HepG2 (cell line): ENCODE measurements around the gene ABCB9.

Experiments
- EP300 ChIP-seq, 3 experiments: sonication (generic) in 1 of 3; formaldehyde crosslinking in 1 of 3; IDR thresholded peaks; 2 replicates each; pipeline versions ENCODE4 v1.5.1 to v1.6.1; 2011 to 2020; ENCODE audit warnings: low read depth in 2 of 3, low read length in 2 of 3, borderline replicate concordance in 1 of 3, improper control_type of control experiment in 1 of 3, mild to moderate bottlenecking in 1 of 3, missing genetic modification reagents in 1 of 3, moderate library complexity in 1 of 3
- POLR2A ChIP-seq, 2 experiments: IDR thresholded peaks; 2 replicates each; pipeline ENCODE4 v1.6.1; 2011; ENCODE audit warnings: low read depth in 2 of 2, low read length in 2 of 2, mild to moderate bottlenecking in 1 of 2, moderate library complexity in 1 of 2; ENCODE audit not compliant: insufficient read depth in 1 of 2
- POLR2AphosphoS5 ChIP-seq: IDR thresholded peaks from 2 replicates; pipeline ENCODE4 v1.6.1; 2012; ENCODE audit warnings: low read depth, low read length
- RAD21 ChIP-seq: fragments of 450-650 bp; formaldehyde crosslinking; IDR thresholded peaks from 2 replicates; pipeline ENCODE4 v1.5.0; 2020; ENCODE audit warnings: mild to moderate bottlenecking
- TCF12 ChIP-seq, 2 experiments: fragments of 450-650 bp in 1 of 2; sonication (generic) in 1 of 2; formaldehyde crosslinking in 1 of 2; IDR thresholded peaks; 2 replicates each; pipeline versions ENCODE4 v1.6.1 to v1.8.0; 2017 to 2022; ENCODE audit warnings: antibody characterized with exemption in 1 of 2, mild to moderate bottlenecking in 1 of 2, missing genetic modification reagents in 1 of 2, moderate library complexity in 1 of 2
- TRIM24 ChIP-seq: sonication (generic); formaldehyde crosslinking; IDR thresholded peaks from 2 replicates; pipeline ENCODE4 v1.8.0; 2022; ENCODE audit warnings: mild to moderate bottlenecking, missing genetic modification reagents
- ZNF282 ChIP-seq: fragments of 450-650 bp; IDR thresholded peaks from 2 replicates; pipeline ENCODE4 v1.6.1; 2018; ENCODE audit not compliant: partially characterized antibody
- TF ChIP-seq, protein P1 (sequence below): sonication (generic); formaldehyde crosslinking; IDR thresholded peaks from 2 replicates; pipeline ENCODE4 v1.4.0; 2020; ENCODE audit warnings: mild to moderate bottlenecking, missing genetic modification reagents

GRCh38 chr12:122996621-122997342 lies 30.5 kb upstream of the ABCB9 start:
- TF ChIP-seq POLR2AphosphoS5 (no peak), ZNF282 (no peak), TRIM24 (CRISPR knock-in tag) (no peak), RAD21 (CRISPR knock-in tag) (no peak), POLR2A (IDR thresholded peaks at IDR 0.05; ENCODE audit: insufficient read depth in 1 of 2, low read depth in 2 of 2, low read length in 2 of 2) (no peak), TCF12 (IDR thresholded peaks at IDR 0.05) (no peak), TCF12 (CRISPR knock-in tag; IDR thresholded peaks at IDR 0.05) (no peak), EP300 (IDR thresholded peaks at IDR 0.05; ENCODE audit: low read depth in 2 of 2, low read length in 2 of 2) (no peak), EP300 (CRISPR knock-in tag; IDR thresholded peaks at IDR 0.05; ENCODE audit: borderline replicate concordance) (no peak)
- TF ChIP-seq, protein P1, sequence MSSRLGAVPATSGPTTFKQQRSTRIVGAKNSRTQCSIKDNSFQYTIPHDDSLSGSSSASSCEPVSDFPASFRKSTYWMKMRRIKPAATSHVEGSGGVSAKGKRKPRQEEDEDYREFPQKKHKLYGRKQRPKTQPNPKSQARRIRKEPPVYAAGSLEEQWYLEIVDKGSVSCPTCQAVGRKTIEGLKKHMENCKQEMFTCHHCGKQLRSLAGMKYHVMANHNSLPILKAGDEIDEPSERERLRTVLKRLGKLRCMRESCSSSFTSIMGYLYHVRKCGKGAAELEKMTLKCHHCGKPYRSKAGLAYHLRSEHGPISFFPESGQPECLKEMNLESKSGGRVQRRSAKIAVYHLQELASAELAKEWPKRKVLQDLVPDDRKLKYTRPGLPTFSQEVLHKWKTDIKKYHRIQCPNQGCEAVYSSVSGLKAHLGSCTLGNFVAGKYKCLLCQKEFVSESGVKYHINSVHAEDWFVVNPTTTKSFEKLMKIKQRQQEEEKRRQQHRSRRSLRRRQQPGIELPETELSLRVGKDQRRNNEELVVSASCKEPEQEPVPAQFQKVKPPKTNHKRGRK (CRISPR knock-in tag), result no peak
